ENCODE measurements around the gene TAF7.
"Not testable (repeated sequence)": the region's sequence is repeated elsewhere in the genome, so short reads cannot be mapped to it uniquely, and the experiment has no call there.

TAF7 gene

DNA sequence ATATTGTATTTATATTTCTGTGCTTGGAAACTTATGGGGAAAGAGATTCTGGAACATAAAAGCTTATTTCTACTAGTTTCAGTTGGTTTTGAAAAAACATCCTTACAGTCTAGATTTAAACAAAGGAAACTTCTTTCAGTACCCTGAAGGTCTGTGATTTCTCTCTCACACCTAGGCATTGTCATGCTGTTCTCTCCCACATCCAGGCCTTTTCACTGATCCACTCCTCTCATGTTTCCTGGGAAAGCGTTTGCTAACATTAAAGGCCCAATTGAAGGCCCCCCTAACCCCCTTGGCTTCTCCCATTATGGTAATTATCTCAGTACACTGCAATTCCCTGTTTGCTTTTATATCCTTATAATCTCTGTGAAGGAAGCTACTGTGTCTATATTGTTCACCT is 22.2 kb upstream of the TAF7 start:
- no peak for TF ChIP-seq CTCF (IDR thresholded peaks at IDR 0.05)
- H3K36me3 Mint-ChIP-seq (ENCODE audit: low read depth) = peaks cover 24% of the 10 kb centered on the region
- H3K4me3 Mint-ChIP-seq = no peak overlapping the region
- DNase-seq = no peak
- H3K27ac Mint-ChIP-seq = no peak overlapping the region
- H3K27me3 Mint-ChIP-seq (ENCODE audit: low read depth, poor library complexity) = peaks cover 3% of the 10 kb centered on the region
- no peaks in the 10 kb centered on the region for H3K4me1 Mint-ChIP-seq
- peaks cover 89% of the 10 kb centered on the region for H3K9me3 Mint-ChIP-seq

GRCh38 chr5:141340781-141341354 is 20.3 kb upstream of the TAF7 start:
- not testable (repeated sequence) for H3K27me3 Mint-ChIP-seq (ENCODE audit: low read depth, poor library complexity); H3K4me3 Mint-ChIP-seq; H3K27ac Mint-ChIP-seq; DNase-seq; H3K4me1 Mint-ChIP-seq
- Mint-ChIP-seq H3K36me3 (ENCODE audit: low read depth) (peaks cover 14% of the 10 kb centered on the region), H3K9me3 (peaks cover 91% of the 10 kb centered on the region)

DNA sequence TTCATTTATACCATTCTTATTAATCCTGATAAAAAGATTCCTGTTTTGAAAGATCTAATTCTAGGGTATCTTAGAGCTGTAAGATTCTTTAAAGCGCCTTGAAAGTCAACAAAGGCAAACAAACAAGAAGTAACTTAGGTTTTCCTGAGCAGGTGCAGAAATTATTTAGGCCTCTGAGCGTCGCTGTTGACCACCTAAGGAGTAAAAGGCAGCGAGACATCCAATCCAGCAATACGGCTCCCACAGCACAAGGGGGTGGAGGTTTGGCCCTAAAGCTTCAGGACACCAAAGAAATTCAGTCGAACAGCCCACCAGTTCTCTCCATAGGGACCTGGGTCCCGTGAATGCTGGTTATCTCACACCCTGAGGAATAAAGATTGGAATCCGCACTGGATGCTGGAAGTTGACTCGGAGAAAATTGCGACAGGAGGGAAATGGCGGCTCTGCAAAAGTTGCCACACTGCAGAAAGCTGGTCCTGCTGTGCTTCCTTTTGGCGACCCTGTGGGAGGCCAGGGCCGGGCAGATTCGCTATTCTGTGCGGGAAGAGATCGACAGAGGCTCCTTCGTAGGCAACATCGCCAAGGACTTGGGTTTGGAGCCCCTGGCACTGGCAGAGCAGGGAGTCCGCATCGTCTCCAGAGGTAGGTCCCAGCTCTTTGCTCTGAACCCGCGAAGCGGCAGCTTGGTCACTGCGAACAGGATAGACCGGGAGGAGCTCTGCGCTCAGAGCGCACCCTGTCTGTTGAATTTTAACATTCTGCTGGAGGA is 18.1 kb upstream of the TAF7 start, which contains the start of gene PCDHGA2:
PCDHGA2 (plus strand) TSS at position 223 of the 769 bp plus-strand sequence.
- H3K4me3 Mint-ChIP-seq = no peak within 1 kb of the TSS
- no peaks in the 10 kb centered on the region for H3K4me1 Mint-ChIP-seq
- H3K27ac Mint-ChIP-seq = no peak within 1 kb of the TSS
- peaks cover 10% of the 10 kb centered on the region for H3K36me3 Mint-ChIP-seq (ENCODE audit: low read depth)
- no peak for DNase-seq
- no peak for TF ChIP-seq CTCF (IDR thresholded peaks at IDR 0.05)
- H3K9me3 Mint-ChIP-seq = peaks cover 91% of the 10 kb centered on the region
- peaks cover 3% of the 10 kb centered on the region for H3K27me3 Mint-ChIP-seq (ENCODE audit: low read depth, poor library complexity)

- H3K4me3 Mint-ChIP-seq; H3K4me1 Mint-ChIP-seq; H3K36me3 Mint-ChIP-seq (ENCODE audit: low read depth); H3K27ac Mint-ChIP-seq; DNase-seq: not testable (repeated sequence)
- peaks cover 93% of the 10 kb centered on the region for H3K9me3 Mint-ChIP-seq
- H3K27me3 Mint-ChIP-seq (ENCODE audit: low read depth, poor library complexity) = peaks cover 13% of the 10 kb centered on the region
These were observed 12.0 kb upstream of the TAF7 start for GRCh38 chr5:141332571-141332970.

- TF ChIP-seq CTCF (IDR thresholded peaks at IDR 0.05) = no peak
These were observed 9.9 kb upstream of the TAF7 start, which contains the start of gene PCDHGA1 for GRCh38 chr5:141330299-141331080. PCDHGA1 (plus strand) TSS chr5:141330514.

DNA sequence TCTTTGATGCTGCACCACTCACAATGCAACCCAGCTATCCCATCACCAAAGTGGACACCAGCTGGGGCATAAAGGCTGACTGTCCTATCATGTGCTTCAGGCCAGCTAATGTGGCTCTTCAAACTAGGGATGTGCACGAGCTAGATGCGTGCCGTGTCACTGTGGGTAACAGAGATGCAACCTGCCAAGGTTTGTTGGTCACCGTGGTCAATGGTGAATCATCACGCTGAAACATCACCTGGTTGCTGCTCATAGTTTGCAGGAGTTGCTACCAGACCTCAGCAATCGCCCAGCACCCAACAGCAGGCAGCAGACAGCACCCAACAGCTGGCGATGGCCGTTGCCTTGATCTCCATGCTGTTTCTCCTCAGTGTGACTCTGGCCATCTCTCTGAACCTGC is 7.6 kb upstream of the TAF7 start:
- H3K9me3 Mint-ChIP-seq = peaks cover 86% of the 10 kb centered on the region
- peaks cover 17% of the 10 kb centered on the region for H3K27me3 Mint-ChIP-seq (ENCODE audit: low read depth, poor library complexity)
- no peak for DNase-seq
- no peaks in the 10 kb centered on the region for H3K4me1 Mint-ChIP-seq
- no peak overlapping the region for H3K27ac Mint-ChIP-seq
- peaks cover 25% of the 10 kb centered on the region for H3K36me3 Mint-ChIP-seq (ENCODE audit: low read depth)
- H3K4me3 Mint-ChIP-seq = no peak overlapping the region
- no peak for TF ChIP-seq CTCF (IDR thresholded peaks at IDR 0.05)

More at GRCh38 chr5:141330299-141331080, 9.9 kb upstream of the TAF7 start, which contains the start of gene PCDHGA1:
- Mint-ChIP-seq H3K36me3 (ENCODE audit: low read depth) (peaks cover 18% of the 10 kb centered on the region), H3K27ac (no peak within 1 kb of the TSS), H3K27me3 (ENCODE audit: low read depth, poor library complexity) (peaks cover 16% of the 10 kb centered on the region), H3K4me3 (no peak within 1 kb of the TSS), H3K9me3 (peaks cover 92% of the 10 kb centered on the region), H3K4me1 (no peaks in the 10 kb centered on the region)
- no peak for DNase-seq
